HUES6 (cell line): ENCODE results near the gene FUT2.
"Not testable (repeated sequence)": the region's sequence is repeated elsewhere in the genome, so short reads cannot be mapped to it uniquely, and the experiment has no call there.

ENCODE experiments used
- H3K27ac ChIP-seq: 2 replicates; pipeline ENCODE4 v1.7.0; 2013; ENCODE audit warnings: low read depth, mild to moderate bottlenecking, low read length, inconsistent platforms
- H3K27me3 ChIP-seq: 2 replicates; pipeline ENCODE4 v1.6.1; 2013; ENCODE audit warnings: low read length; ENCODE audit not compliant: control insufficient read depth, insufficient read depth
- H3K36me3 ChIP-seq: 2 replicates; pipeline ENCODE4 v1.6.1; 2013; ENCODE audit warnings: low read length; ENCODE audit not compliant: control insufficient read depth, insufficient read depth
- H3K4me1 ChIP-seq: 2 replicates; pipeline ENCODE4 v1.6.1; 2013; ENCODE audit warnings: low read length; ENCODE audit not compliant: control insufficient read depth, insufficient read depth
- H3K4me3 ChIP-seq: 2 replicates; pipeline ENCODE4 v1.5.1; 2013; ENCODE audit warnings: low read depth, low read length
- H3K9ac ChIP-seq: one replicate; pipeline ENCODE4 v1.6.1; 2013; ENCODE audit warnings: mild to moderate bottlenecking, low read length
- H3K9me3 ChIP-seq: 2 replicates; pipeline ENCODE4 v1.6.1; 2013; ENCODE audit warnings: low read depth, low read length; ENCODE audit not compliant: control insufficient read depth, insufficient read depth

FUT2 gene

GRCh38 chr19:48681127-48681470 lies 14.7 kb upstream of the FUT2 start:
- Histone ChIP-seq H3K9ac (no peak overlapping the region), H3K9me3 (no peaks in the 10 kb centered on the region), H3K4me3 (no peak overlapping the region), H3K27ac (no peak overlapping the region), H3K4me1 (no peaks in the 10 kb centered on the region), H3K36me3 (no peaks in the 10 kb centered on the region), H3K27me3 (no peaks in the 10 kb centered on the region)

GRCh38 chr19:48683349-48683748 lies 12.4 kb upstream of the FUT2 start:
- H3K4me1 ChIP-seq, result no peaks in the 10 kb centered on the region
- no peak overlapping the region for H3K9ac ChIP-seq
- H3K4me3 ChIP-seq, result no peak overlapping the region
- H3K27ac ChIP-seq, result no peak overlapping the region
- H3K9me3 ChIP-seq, result no peaks in the 10 kb centered on the region
- no peaks in the 10 kb centered on the region for H3K36me3 ChIP-seq
- no peaks in the 10 kb centered on the region for H3K27me3 ChIP-seq

DNA sequence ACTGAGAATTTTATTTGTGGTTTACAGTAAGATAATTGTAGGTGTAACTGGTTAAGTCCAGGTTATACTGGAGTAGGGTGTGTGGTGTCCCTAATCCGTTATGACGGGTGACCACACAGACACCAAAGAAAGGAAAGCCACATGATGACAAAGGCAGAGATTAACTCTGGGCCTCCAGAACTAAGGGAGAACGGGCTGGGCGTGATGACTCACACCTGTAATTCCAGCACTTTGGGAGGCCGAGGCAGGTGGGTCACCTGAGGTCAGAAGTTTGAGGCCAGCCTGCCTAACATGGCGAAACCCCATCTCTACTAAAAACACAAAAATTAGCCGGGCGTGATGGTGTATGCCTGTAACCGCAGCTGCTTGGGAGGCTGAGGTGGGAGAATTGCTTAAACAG lies 10.2 kb upstream of the FUT2 start:
- H3K4me1 ChIP-seq, result no peaks in the 10 kb centered on the region
- H3K9me3 ChIP-seq, result no peaks in the 10 kb centered on the region
- H3K27me3 ChIP-seq, result no peaks in the 10 kb centered on the region
- no peak overlapping the region for H3K4me3 ChIP-seq
- H3K36me3 ChIP-seq, result no peaks in the 10 kb centered on the region
- no peak overlapping the region for H3K27ac ChIP-seq
- no peak overlapping the region for H3K9ac ChIP-seq

DNA sequence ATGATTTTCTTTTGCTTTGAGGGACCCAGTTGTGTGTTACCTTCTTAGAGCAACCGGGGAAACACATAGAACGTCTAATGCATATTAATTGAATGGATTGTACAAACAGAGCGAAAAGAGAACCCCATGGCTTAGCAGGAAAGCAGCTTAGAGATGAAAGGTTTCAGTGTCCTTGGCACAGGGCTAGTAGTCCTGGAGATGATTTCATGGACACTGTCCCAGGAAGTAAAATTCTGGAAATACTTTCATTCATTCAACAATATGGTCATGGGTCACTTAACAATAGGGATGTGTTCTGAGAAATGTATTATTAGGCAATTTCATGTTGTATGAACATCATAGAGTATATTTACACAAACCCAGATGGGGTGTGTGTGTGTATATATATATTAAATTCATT lies 9.7 kb upstream of the FUT2 start:
- no peak overlapping the region for H3K27ac ChIP-seq
- no peaks in the 10 kb centered on the region for H3K9me3 ChIP-seq
- no peak overlapping the region for H3K4me3 ChIP-seq

GRCh38 chr19:48686637-48687036 lies 9.1 kb upstream of the FUT2 start:
- not testable (repeated sequence) for H3K27me3 ChIP-seq, H3K27ac ChIP-seq, H3K4me3 ChIP-seq, H3K4me1 ChIP-seq, H3K9ac ChIP-seq, H3K9me3 ChIP-seq, H3K36me3 ChIP-seq

More for the DNA sequence above, 9.7 kb upstream of the FUT2 start:
- Histone ChIP-seq H3K4me1 (no peaks in the 10 kb centered on the region), H3K27me3 (no peaks in the 10 kb centered on the region), H3K9ac (no peak overlapping the region), H3K36me3 (no peaks in the 10 kb centered on the region)

GRCh38 chr19:48687776-48688175 lies 8.0 kb upstream of the FUT2 start:
- Histone ChIP-seq H3K9ac (no peak overlapping the region), H3K27ac (no peak overlapping the region), H3K4me3 (no peak overlapping the region), H3K9me3 (no peaks in the 10 kb centered on the region), H3K27me3 (no peaks in the 10 kb centered on the region), H3K4me1 (no peaks in the 10 kb centered on the region), H3K36me3 (no peaks in the 10 kb centered on the region)

GRCh38 chr19:48689449-48689848 lies 6.3 kb upstream of the FUT2 start:
- Histone ChIP-seq H3K27ac (no peak overlapping the region), H3K4me3 (no peak overlapping the region), H3K27me3 (no peaks in the 10 kb centered on the region), H3K9me3 (no peaks in the 10 kb centered on the region), H3K36me3 (no peaks in the 10 kb centered on the region), H3K4me1 (no peaks in the 10 kb centered on the region), H3K9ac (no peak overlapping the region)

GRCh38 chr19:48693629-48694028 lies 2.1 kb upstream of the FUT2 start:
- not testable (repeated sequence) for H3K9me3 ChIP-seq, H3K27me3 ChIP-seq, H3K4me3 ChIP-seq, H3K4me1 ChIP-seq, H3K36me3 ChIP-seq, H3K9ac ChIP-seq, H3K27ac ChIP-seq

- Histone ChIP-seq H3K4me1 (peaks cover 5% of the 10 kb centered on the region; the same call in 1 of the 2 replicates), H3K9me3 (no peaks in the 10 kb centered on the region), H3K27me3 (peaks cover 6% of the 10 kb centered on the region; the same call in 1 of the 2 replicates), H3K36me3 (no peaks in the 10 kb centered on the region), H3K27ac (no peak overlapping the region), H3K9ac (peak overlapping the region; percentile 63), H3K4me3 (peak overlapping the region; percentile 84)
Measured at GRCh38 chr19:48696353-48697010, 711 bp downstream of the FUT2 start.

DNA sequence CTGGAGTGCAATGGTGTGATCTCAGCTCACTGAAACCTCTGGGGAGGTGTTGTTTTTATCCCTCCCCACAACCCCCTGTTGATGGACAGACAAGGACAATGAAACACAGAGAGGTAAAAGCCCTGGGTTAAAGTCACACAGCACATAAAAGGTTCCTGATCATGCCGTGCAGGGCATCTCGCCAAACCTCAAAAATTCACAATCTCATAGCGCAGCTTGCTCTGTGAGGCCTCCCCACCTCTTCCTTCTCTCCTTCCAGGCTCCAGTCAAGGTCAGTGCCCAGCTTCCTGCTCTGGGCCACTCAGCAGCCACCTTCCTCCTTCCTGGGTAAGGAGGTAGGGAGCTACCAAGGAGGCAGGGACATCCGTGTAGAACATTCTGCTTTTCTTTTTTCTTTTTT lies 2.3 kb downstream of the FUT2 start:
- Histone ChIP-seq H3K27me3 (peaks cover 6% of the 10 kb centered on the region; the same call in 1 of the 2 replicates), H3K4me1 (peaks cover 5% of the 10 kb centered on the region; the same call in 1 of the 2 replicates), H3K9me3 (no peaks in the 10 kb centered on the region), H3K36me3 (peaks cover 6% of the 10 kb centered on the region; the same call in 1 of the 2 replicates), H3K27ac (no peak overlapping the region), H3K9ac (no peak overlapping the region), H3K4me3 (no peak overlapping the region)

- peaks cover 14% of the 10 kb centered on the region for H3K36me3 ChIP-seq
- H3K4me3 ChIP-seq, result no peak overlapping the region
- H3K9ac ChIP-seq, result no peak overlapping the region
- H3K27ac ChIP-seq, result no peak overlapping the region
- H3K4me1 ChIP-seq, result peaks cover 5% of the 10 kb centered on the region; the same call in 1 of the 2 replicates
- H3K27me3 ChIP-seq, result no peaks in the 10 kb centered on the region
- H3K9me3 ChIP-seq, result no peaks in the 10 kb centered on the region
Measured at GRCh38 chr19:48702701-48703100, 6.9 kb downstream of the FUT2 start.

DNA sequence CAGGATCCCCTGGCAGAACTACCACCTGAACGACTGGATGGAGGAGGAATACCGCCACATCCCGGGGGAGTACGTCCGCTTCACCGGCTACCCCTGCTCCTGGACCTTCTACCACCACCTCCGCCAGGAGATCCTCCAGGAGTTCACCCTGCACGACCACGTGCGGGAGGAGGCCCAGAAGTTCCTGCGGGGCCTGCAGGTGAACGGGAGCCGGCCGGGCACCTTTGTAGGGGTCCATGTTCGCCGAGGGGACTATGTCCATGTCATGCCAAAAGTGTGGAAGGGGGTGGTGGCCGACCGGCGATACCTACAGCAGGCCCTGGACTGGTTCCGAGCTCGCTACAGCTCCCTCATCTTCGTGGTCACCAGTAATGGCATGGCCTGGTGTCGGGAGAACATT lies 7.5 kb downstream of the FUT2 start:
- Histone ChIP-seq H3K4me3 (no peak overlapping the region), H3K4me1 (peaks cover 1% of the 10 kb centered on the region), H3K9me3 (no peaks in the 10 kb centered on the region), H3K27ac (no peak overlapping the region), H3K9ac (no peak overlapping the region), H3K27me3 (no peaks in the 10 kb centered on the region), H3K36me3 (peaks cover 14% of the 10 kb centered on the region)
